GM12878 (cell line): Measurements from ENCODE around the gene ITGB8. TPM values are rescaled to one million over a fixed set of nuclear protein-coding genes. Genes with fewer than 3 reads are reported as not detected.
"Not testable (repeated sequence)": the region's sequence is repeated elsewhere in the genome, so short reads cannot be mapped to it uniquely, and the experiment has no call there.

Source experiments
- ATAC-seq: fragments of 200-7000 bp; cut with Tn5 transposase; 3 replicates; pipeline ENCODE4 v1.9.1; 2020; ENCODE audit warnings: mild to moderate bottlenecking, moderate library complexity
- BruUV-seq: library from RNA; stranded (reverse); fragments of 400-500 nt; replicated peaks from 2 replicates; lab custom pipeline; 2021; lab: Mats Ljungman, UMichigan
- CTCF ChIA-PET: fragments of 300-600 bp; sonication (Branson Sonifier 250); formaldehyde crosslinking; extraction: SDS; loops from one replicate; lab custom pipeline; 2021; ENCODE audit warnings: inconsistent platforms; lab: Yijun Ruan, JAX
- POLR2A ChIA-PET: fragments of 350-600 bp; formaldehyde crosslinking; extraction: SDS; loops from one replicate; lab custom pipeline; 2021; ENCODE audit warnings: inconsistent platforms; lab: Charles Lee
- RAD21 ChIA-PET: fragments of 300-600 bp; sonication (Branson Sonifier 250); formaldehyde crosslinking; loops from one replicate; lab custom pipeline; 2023; ENCODE audit warnings: antibody characterized with exemption; ENCODE audit not compliant: unreplicated experiment; lab: Charles Lee
- SMC1A ChIA-PET: fragments of 300-600 bp; sonication (Branson Sonifier 250); formaldehyde crosslinking; loops from one replicate; lab custom pipeline; 2023; ENCODE audit not compliant: unreplicated experiment, uncharacterized antibody; lab: Charles Lee
- DNase-seq: peaks from one replicate; pipeline ENCODE4 v3.0.0-alpha.2; 2011; ENCODE audit warnings: low read depth, low spot score
- FAIRE-seq: peaks from 3 replicates; lab custom pipeline; 2011; peaks lifted over from hg19 to GRCh38; lab: Jason Lieb, UNC
- H2AFZ ChIP-seq: 2 replicates; pipeline ENCODE4 v1.6.0; 2011; ENCODE audit warnings: low read depth, low read length, control low read depth; ENCODE audit not compliant: control insufficient read depth
- H3K27ac ChIP-seq: 2 replicates; pipeline ENCODE4 v1.5.1; 2011; ENCODE audit warnings: control low read depth; ENCODE audit not compliant: control insufficient read depth, insufficient read depth
- H3K27me3 ChIP-seq, 2 experiments: replicated peaks in 1 of 2; 2 replicates each; pipeline versions ENCODE4 v1.6.0 to v1.6.1; 2011; ENCODE audit warnings: low read length in 1 of 2; ENCODE audit not compliant: control insufficient read depth in 2 of 2, insufficient read depth in 2 of 2
- H3K36me3 ChIP-seq, 2 experiments: 2 replicates each; pipeline ENCODE4 v1.5.1; 2011; ENCODE audit warnings: low read length in 1 of 2; ENCODE audit not compliant: control insufficient read depth in 2 of 2, insufficient read depth in 2 of 2
- H3K4me1 ChIP-seq: 2 replicates; pipeline ENCODE4 v1.6.1; 2011; ENCODE audit warnings: mild to moderate bottlenecking, low read length, moderate library complexity, mixed read lengths; ENCODE audit not compliant: control insufficient read depth, insufficient read depth
- H3K4me2 ChIP-seq: 2 replicates; pipeline ENCODE4 v1.6.0; 2011; ENCODE audit warnings: control low read depth; ENCODE audit not compliant: control insufficient read depth, insufficient read depth
- H3K4me3 ChIP-seq: fragments of 200-600 bp; sonication (generic); 2 replicates; pipeline ENCODE4 v1.5.1; 2016
- H3K79me2 ChIP-seq: 2 replicates; pipeline ENCODE4 v1.6.0; 2011; ENCODE audit warnings: low read length; ENCODE audit not compliant: control insufficient read depth, insufficient read depth
- H3K9ac ChIP-seq: 2 replicates; pipeline ENCODE4 v1.8.0; 2011; ENCODE audit warnings: low read length, control low read depth, mixed read lengths; ENCODE audit not compliant: control insufficient read depth, insufficient read depth
- H3K9me3 ChIP-seq: replicated peaks from 3 replicates; pipeline ENCODE4 v1.5.1; 2011; ENCODE audit warnings: mild to moderate bottlenecking, low read length; ENCODE audit not compliant: control insufficient read depth, insufficient read depth
- H4K20me1 ChIP-seq: 2 replicates; pipeline ENCODE4 v1.6.0; 2011; ENCODE audit not compliant: control insufficient read depth, insufficient read depth
- ATF7 ChIP-seq: fragments of 450-650 bp; IDR thresholded peaks from 2 replicates; pipeline ENCODE4 v1.6.1; 2016; ENCODE audit warnings: low read depth, mild to moderate bottlenecking
- BMI1 ChIP-seq: fragments of 450-650 bp; IDR thresholded peaks from 2 replicates; pipeline ENCODE4 v1.6.1; 2016; ENCODE audit warnings: mild to moderate bottlenecking, moderate library complexity, borderline replicate concordance
- DPF2 ChIP-seq: fragments of 450-650 bp; IDR thresholded peaks from 2 replicates; pipeline ENCODE4 v1.6.1; 2017; ENCODE audit warnings: mild to moderate bottlenecking
- HSF1 ChIP-seq: fragments of 150-350 bp; IDR thresholded peaks from 2 replicates; pipeline ENCODE4 v1.6.1; 2014; ENCODE audit warnings: mild to moderate bottlenecking, low read depth, low read length
- IKZF1 ChIP-seq: fragments of 450-650 bp; conservative IDR thresholded peaks from 2 replicates; pipeline ENCODE4 v1.6.1; 2017; ENCODE audit warnings: antibody characterized with exemption, mild to moderate bottlenecking
- IKZF2 ChIP-seq, 2 experiments: fragments of 450-650 bp; IDR thresholded peaks; 2 replicates each; pipeline ENCODE4 v1.6.1; 2017; ENCODE audit warnings: mild to moderate bottlenecking in 2 of 2, moderate library complexity in 2 of 2
- MTA2 ChIP-seq: fragments of 450-650 bp; IDR thresholded peaks from 2 replicates; pipeline ENCODE4 v1.6.1; 2016; ENCODE audit warnings: low read depth, mild to moderate bottlenecking, moderate library complexity
- NKRF ChIP-seq: fragments of 450-650 bp; conservative IDR thresholded peaks from 2 replicates; pipeline ENCODE4 v1.6.1; 2017; ENCODE audit warnings: mild to moderate bottlenecking, moderate library complexity
- POU2F2 ChIP-seq: IDR thresholded peaks from 3 replicates; pipeline ENCODE4 v1.6.1; 2011; ENCODE audit warnings: low read depth, mild to moderate bottlenecking, low read length, borderline replicate concordance
- RCOR1 ChIP-seq: conservative IDR thresholded peaks from 2 replicates; pipeline ENCODE4 v1.6.1; 2012; ENCODE audit warnings: low read depth, low read length, improper control_type of control experiment
- RELB ChIP-seq: fragments of 450-650 bp; IDR thresholded peaks from 2 replicates; pipeline ENCODE4 v1.6.1; 2017; ENCODE audit warnings: low read depth, mild to moderate bottlenecking, moderate library complexity
- SPI1 ChIP-seq: IDR thresholded peaks from 2 replicates; pipeline ENCODE4 v1.6.1; 2011; ENCODE audit warnings: low read depth, mild to moderate bottlenecking, low read length, moderate library complexity, borderline replicate concordance; ENCODE audit not compliant: insufficient read depth
- WGBS: methylation state at CpG from one replicate; pipeline ENCODE4 v1.1.6; 2016; ENCODE audit warnings: low lambda C conversion rate; ENCODE audit not compliant: insufficient replicate concordance, insufficient coverage; ENCODE audit errors: missing lambda C conversion rate; 5-methylcytosine and 5-hydroxymethylcytosine counted together
- in situ Hi-C: fragments of 300-500 bp; cut with MboI; formaldehyde crosslinking; loops from 9 replicates; pipeline ENCODE4 v1.14.3; 2018; ENCODE audit warnings: mixed read lengths
- intact Hi-C: fragments of 100-400 bp; cut with micrococcal nuclease; formaldehyde crosslinking; loops from one replicate; pipeline ENCODE4 v1.14.2; 2022; ENCODE audit not compliant: unreplicated experiment
- polyA plus RNA-seq, 11 experiments: library from polyadenylated mRNA; depleted of rRNA in 4 of 11; unstranded in 6 of 11; stranded (reverse) in 5 of 11; fragments of >200 nt; fragmentation: Nextera tagmentation in 4 of 11; fragmentation: Illumina TruSeq in 1 of 11; extraction: Ambion mirVana in 4 of 11; extraction: Trizol in 1 of 11; gene quantifications; 1 replicate in 1 of 11; 2 replicates in 10 of 11; pipeline versions ENCODE4 v1.2.1 to v1.2.3, GENCODE V29; 2011 to 2016; ENCODE audit warnings: inconsistent platforms in 2 of 11, missing spikeins in 2 of 11, low read depth in 1 of 11
- total RNA-seq, 4 experiments: library from RNA; depleted of rRNA in 3 of 4; stranded (reverse); fragments of >200 nt in 3 of 4; fragmentation: Illumina TruSeq in 1 of 4; extraction: Trizol in 1 of 4; gene quantifications; 2 replicates each; pipeline versions ENCODE4 v1.2.1 to v1.2.3, GENCODE V29; 2013 to 2021

The ITGB8 gene
- total and polyA plus RNA-seq, 10 of the 15 experiments (the other 5 are each of a cell fraction or from before 2014, with no cell fraction given) = 0.37 to 26.2 (median 1.5) TPM

GRCh38 chr7:20388084-20388483 is 57.4 kb downstream of the ITGB8 start:
- Histone ChIP-seq H3K9me3 (no peaks in the 10 kb centered on the region), H3K4me1 (no peaks in the 10 kb centered on the region), H3K9ac (no peak overlapping the region), H2AFZ (no peak overlapping the region), H3K4me3 (no peak overlapping the region), H3K27ac (no peak overlapping the region), H3K27me3 (no peaks in the 10 kb centered on the region), H3K36me3 (no peaks in the 10 kb centered on the region; a peak in 1 of 4 replicates), H3K79me2 (no peaks in the 10 kb centered on the region), H4K20me1 (no peaks in the 10 kb centered on the region), H3K4me2 (no peak overlapping the region)
- in situ Hi-C loops = no loop called here
- no peak for FAIRE-seq
- DNase-seq = no peak
- RAD21 ChIA-PET = no interaction called here
- CTCF ChIA-PET = interaction anchor here (1.3 kb wide), 1 partner anchor 640 kb away, joined by 3 read pairs; no protein-coding TSS in a partner anchor
- SMC1A ChIA-PET = no interaction called here
- BruUV-seq = no TSS peak
- TF ChIP-seq IKZF1 (no peak), NKRF (no peak), RCOR1 (no peak)
- no peak for ATAC-seq
- POLR2A ChIA-PET = no interaction called here
- WGBS = 33% methylated on average over 1 of the region's 1 CpG
- intact Hi-C loops = no loop called here

- H3K9ac ChIP-seq = not testable (repeated sequence)
- CTCF ChIA-PET = interaction anchor here (0.6 to 3.9 kb wide), 6 partner anchors 15 to 753 kb away, joined by 3 to 14 read pairs (median 3); no protein-coding TSS in a partner anchor
- TF ChIP-seq BMI1 (peak; percentile 56), POU2F2 (peak; percentile 9; the same call in 1 of the 3 replicates), IKZF1 (peak; percentile 62), SPI1 (peak; percentile 91), RELB (0 out of 2 replicates have a peak, but pooled peaks have one; percentile 29), MTA2 (peak; percentile 97), IKZF2 (IDR thresholded peaks at IDR 0.05) (peak; percentile 77 to 86; a peak in 3 of 4 replicates), HSF1 (peak; percentile 75; the same call in 1 of the 2 replicates), ATF7 (peak; percentile 29; the same call in 1 of the 2 replicates), DPF2 (peak; percentile 51; the same call in 1 of the 2 replicates)
- TF ChIP-seq, all 136 proteins: peak for 10; not testable (repeated sequence) for 126
- FAIRE-seq, BruUV-seq, H3K9me3 ChIP-seq, in situ Hi-C loops, H3K4me2 ChIP-seq, H4K20me1 ChIP-seq, intact Hi-C loops, H3K4me3 ChIP-seq, H3K4me1 ChIP-seq, H3K36me3 ChIP-seq, H3K79me2 ChIP-seq, H2AFZ ChIP-seq, H3K27ac ChIP-seq, POLR2A ChIA-PET, H3K27me3 ChIP-seq: not testable (repeated sequence)
- WGBS = 0% methylated on average over 2 of the region's 2 CpGs
- DNase-seq (peak; percentile 19), ATAC-seq (peak; percentile 81)
- ChIA-PET SMC1A (interaction anchor here (0.8 to 1.5 kb wide), 9 partner anchors 9 to 222 kb away, joined by 3 to 5 read pairs (median 3); no protein-coding TSS in a partner anchor), RAD21 (interaction anchor here (1.1 to 1.5 kb wide), 3 partner anchors 51 to 61 kb away, joined by 4 to 6 read pairs (median 6); partner anchors contain the start of gene ITGB8)
These were observed 58.5 kb downstream of the ITGB8 start for GRCh38 chr7:20389192-20389591.
